GM18517 (cell line): ENCODE measurements around the gene RPH3AL.

Experiments used
- ATAC-seq: cut with Tn5 transposase; IDR thresholded peaks from one replicate; pipeline ENCODE4 v1.9.1; 2021; ENCODE audit warnings: mild to moderate bottlenecking, moderate library complexity; ENCODE audit not compliant: unreplicated experiment

RPH3AL gene

GRCh38 chr17:337022-337420 is 15.6 kb downstream of the RPH3AL start:
- ATAC-seq = no peak

DNA sequence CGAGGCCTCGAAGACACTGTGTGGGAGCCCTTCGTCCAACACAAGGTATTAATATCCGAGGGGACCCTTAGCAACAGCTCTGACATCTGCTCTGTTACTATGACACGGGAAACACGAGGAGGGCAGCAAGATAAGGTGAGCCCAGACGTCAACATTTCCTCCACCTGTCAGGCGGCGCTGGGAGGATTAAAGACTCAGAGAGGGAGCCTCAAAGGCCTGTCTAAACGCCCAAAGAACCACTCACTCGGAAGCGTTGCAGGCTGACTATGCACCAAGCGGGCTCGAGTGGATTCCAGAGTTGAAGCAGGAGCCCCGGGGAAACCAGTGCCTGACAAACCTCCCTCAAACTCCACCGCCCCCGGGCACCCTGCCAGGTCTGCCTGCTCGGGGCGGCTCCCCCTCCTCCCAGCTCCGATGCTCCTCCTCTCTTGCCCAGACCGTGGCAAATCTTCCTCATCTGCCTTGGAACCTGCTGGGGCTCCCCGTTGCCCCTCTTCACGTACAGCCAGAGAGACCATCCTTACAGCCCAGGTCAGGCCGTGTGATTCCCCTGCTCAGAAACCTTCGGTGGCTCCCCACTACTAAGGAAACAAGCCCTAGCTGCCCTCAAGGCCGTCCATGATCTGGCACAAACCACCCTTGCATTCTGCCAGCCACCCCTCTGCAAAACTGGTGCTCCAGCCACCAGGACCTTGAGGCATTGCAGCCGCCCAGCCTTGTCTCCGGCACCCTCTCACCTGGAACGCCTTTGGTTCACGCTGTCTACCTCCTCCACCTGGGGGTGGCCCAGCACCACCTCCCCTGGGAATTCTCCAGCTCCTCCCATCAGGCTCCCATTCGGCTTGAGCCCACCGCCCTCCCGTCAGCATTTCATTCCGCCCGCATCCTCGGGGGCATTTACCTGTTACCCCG is 16.2 kb downstream of the RPH3AL start:
- no peak for ATAC-seq

DNA sequence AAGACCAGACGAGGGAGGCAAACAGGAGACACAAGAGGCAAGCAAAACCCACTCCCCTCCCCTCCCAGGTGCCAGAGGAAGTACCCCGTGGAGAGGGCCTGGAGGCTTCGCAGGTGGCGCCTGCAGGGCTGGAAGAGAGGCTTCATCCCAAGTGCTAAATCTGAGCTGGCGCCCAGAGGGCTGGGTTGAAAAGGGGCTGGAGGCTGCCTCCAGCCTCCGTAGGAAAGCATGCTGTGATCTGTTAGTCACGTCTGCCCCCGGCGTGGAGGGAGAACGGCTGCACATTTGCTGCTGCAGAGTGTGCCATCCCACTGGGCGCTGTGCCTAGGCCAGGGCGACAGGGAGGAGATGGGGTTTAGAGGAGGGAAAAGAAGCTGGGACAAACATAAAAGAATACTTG is 16.9 kb downstream of the RPH3AL start:
- ATAC-seq = no peak

GRCh38 chr17:334974-335481 is 17.6 kb downstream of the RPH3AL start:
- no peak for ATAC-seq

- ATAC-seq = no peak
Measured at GRCh38 chr17:333626-334396, 18.8 kb downstream of the RPH3AL start.

DNA sequence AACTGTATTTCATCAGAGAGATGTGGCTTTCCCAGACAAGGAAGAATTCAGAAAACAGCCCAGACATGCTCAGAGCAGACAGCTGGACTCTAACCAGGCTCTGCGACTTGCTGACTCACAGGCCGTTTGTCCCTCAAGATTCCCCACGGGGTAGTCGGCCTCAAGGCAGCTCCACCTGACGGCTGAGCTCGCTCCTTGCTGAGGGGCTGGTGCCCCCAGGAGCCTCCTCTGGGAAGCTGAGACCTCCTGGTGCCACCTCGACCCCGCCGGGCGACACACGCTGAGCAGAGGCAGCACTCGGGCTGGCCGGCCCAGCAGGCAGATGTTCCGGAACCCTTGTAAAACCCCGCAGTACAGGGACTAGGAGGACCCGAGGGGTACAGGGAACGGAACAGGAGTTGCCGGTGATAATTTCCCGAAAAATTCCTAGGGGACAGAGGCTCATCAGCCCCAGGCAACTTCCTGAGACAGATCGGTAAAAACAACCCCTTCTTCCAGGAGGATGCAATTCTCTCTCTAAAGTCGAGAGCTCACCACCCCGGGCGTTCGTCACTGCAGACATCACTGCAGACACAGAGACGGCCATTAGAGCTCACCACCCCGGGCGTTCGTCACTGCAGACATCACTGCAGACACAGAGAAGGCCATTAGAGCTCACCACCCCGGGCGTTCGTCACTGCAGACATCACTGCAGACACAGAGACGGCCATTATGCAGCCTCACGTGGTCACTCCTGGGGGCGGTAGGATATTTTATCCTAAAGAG is 19.9 kb downstream of the RPH3AL start:
- no peak for ATAC-seq

DNA sequence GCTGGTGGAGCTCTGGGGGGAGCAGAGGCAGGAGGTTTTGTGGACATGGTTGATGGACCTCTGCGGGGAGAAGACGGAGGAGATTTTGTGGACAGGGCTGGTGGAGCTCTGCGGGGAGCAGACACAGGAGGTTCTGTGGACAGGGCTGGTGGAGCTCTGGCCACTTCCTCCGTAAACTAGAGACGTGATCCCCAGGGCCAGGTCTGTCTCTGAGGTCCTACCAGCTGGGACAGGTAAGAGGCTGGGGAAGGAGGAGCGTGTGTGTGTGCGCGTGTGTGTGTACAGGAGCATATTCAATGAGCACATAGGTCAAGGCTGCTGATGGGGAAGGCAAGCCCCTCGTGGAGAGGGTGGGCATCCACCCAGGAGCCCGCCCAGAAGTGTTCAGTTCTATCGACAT is 20.6 kb downstream of the RPH3AL start:
- ATAC-seq = no peak

DNA sequence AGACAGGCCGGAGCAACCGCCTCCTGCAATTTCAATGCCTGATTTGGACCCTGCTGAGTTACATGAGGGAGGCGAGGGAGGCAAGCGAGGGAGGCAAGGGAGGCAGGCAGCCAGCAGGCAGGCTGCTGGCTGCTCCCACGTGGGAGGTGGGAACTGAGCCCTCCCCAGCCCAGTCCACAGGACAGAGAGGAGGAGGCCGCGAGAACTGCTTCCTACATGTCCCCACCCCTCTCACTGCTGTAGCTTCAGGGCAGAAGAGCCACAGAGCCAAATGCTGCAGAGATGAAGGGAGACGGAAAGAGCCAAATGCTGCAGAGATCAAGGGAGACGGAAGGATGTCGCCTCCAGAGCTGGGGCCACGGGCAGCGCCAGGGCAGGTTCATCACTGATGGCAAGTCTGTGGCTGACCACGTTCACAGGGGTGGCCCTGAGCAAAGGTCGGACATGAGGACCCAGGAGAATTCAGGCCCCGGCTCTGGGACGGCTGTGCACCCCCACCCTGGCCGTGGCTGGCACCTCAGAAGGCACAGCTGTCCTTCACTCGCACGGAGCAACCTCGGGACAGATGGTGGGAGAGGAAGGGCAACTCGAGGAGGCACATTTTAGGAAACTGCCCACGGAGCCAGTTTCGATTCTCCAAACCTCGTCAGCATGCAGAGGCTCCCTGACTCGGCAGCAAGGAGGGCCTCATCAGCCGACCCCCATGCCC is 21.5 kb downstream of the RPH3AL start:
- ATAC-seq = no peak

GRCh38 chr17:329784-330420 is 22.7 kb downstream of the RPH3AL start:
- ATAC-seq = no peak

GRCh38 chr17:327971-328370 is 24.6 kb downstream of the RPH3AL start:
- ATAC-seq = no peak

GRCh38 chr17:327296-327695 is 25.3 kb downstream of the RPH3AL start:
- no peak for ATAC-seq

- ATAC-seq = no peak
Measured at GRCh38 chr17:326010-326621, 26.5 kb downstream of the RPH3AL start.

- ATAC-seq = no peak
Measured at GRCh38 chr17:325270-326009, 27.2 kb downstream of the RPH3AL start.

GRCh38 chr17:323721-324571 is 28.7 kb downstream of the RPH3AL start:
- no peak for ATAC-seq

DNA sequence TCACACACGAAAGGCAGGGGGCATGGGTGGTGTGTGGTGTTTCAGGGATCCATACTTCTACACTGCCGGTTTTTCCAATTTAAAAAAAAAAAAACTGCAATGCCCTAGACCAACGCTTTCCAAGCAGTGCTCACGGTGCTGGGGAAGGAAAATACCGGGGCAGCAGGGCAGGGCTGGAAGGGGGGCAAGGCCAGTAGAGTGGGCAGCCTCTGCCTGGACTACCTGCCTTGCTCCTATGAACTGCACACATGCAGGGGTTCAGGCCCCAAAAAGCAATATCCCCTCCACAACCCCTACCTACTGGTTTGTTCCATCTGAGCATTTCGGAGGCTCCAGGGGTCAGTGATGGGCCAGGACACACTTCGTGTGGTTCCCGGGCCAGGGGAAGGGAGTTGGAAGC is 29.4 kb downstream of the RPH3AL start:
- ATAC-seq = no peak

DNA sequence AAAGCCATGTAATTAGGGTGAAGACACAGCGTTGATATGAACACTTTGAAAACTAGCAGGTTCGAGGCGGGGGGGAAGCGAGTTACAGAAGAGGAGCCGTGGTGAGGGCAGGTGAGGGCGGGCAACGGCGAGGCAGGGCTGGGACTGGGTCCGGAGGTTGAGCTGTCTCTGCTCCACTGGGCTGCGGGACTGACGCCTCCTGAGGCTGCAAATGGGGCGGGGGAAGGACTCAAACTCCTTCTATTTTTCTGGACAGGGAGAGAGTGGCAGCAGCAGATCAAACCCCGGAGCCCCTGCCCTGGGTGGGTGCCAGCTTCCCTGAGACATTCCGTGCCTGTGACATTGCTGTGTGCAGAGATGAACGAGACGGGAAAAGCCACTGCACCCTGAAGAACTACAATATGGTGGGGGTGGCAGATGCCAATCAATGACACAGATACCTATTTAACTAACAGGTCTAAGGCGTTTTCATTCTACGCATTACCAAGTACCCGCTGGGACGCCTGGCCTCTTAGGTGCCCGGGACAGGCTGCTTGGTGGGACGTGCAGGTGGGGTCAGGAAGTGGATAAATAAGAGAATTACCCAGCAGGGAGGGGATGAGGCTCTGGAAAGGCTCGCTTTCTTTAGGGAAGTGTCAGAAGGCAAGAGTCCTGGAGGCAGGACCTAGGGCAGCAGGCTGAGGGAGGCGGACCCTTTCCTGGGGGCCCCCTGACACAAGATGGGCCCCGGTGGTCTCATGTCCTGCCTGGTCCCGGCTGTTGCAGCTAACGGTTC is 30.4 kb downstream of the RPH3AL start:
- no peak for ATAC-seq

- no peak for ATAC-seq
Measured at GRCh38 chr17:321386-321941, 31.1 kb downstream of the RPH3AL start.
